ENCODE measurements around the gene EXOSC10. TPM values are rescaled to one million over a fixed set of nuclear protein-coding genes. Genes with fewer than 3 reads are reported as not detected.

EXOSC10 gene
- total and polyA plus RNA-seq, 2 of the 4 experiments (the other 2 are of a cell fraction): 64.5 to 66.0 TPM

DNA sequence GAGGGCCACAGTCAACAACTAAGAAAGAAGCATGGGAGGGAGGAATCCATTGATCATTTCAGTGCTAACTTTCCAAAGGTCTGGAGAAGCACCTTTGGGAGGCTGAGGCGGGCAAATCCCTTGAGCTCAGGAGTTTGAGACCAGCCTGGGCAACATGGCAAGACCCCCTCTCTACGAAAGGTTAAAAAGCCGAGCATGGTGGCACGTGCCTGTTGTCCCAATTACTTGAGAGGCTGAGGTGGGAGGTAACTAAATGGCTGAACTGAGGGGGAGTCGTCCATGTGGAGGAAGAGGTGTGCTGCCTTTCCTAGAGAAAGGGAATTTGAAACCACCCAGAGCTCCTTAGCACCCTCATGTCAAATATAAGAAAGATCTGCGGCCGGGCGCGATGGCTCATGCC lies 68.8 kb downstream of the EXOSC10 start:
- intact Hi-C loops (cut with micrococcal nuclease): no loop called here
- no peak for ATAC-seq (ENCODE audit: low read depth)

More for the DNA sequence above, 68.8 kb downstream of the EXOSC10 start:
- Histone ChIP-seq H3K36me3 (ENCODE audit: control insufficient read depth, insufficient read depth, low read length) (peaks cover 17% of the 10 kb centered on the region), H3K4me1 (ENCODE audit: control insufficient read depth, insufficient read depth, low read length) (no peaks in the 10 kb centered on the region), H3K4me3 (ENCODE audit: insufficient read depth, low read depth, low read length) (no peak overlapping the region), H3K27me3 (ENCODE audit: control insufficient read depth, insufficient read depth, low read length) (no peaks in the 10 kb centered on the region), H3K27ac (ENCODE audit: insufficient read depth, low read length) (no peak overlapping the region), H3K9ac (ENCODE audit: low read depth, low read length) (no peak overlapping the region), H2BK120ac (ENCODE audit: low read depth, low read length) (no peak overlapping the region), H4K5ac (ENCODE audit: low read depth, low read length) (no peak overlapping the region), H2AK9ac (replicated peaks; ENCODE audit: low read depth, low read length, poor library complexity) (no peak overlapping the region), H2BK5ac (ENCODE audit: low read depth, low read length, poor library complexity, severe bottlenecking) (no peak overlapping the region), H3K4ac (ENCODE audit: low read depth, low read length) (no peak overlapping the region), H3K79me1 (ENCODE audit: low read depth in 1 of 2, low read length in 2 of 2) (peaks cover 7 to 10% of the 10 kb centered on the region in 2 experiments; a peak in 3 of 4 replicates), H3K14ac (replicated peaks; ENCODE audit: low read depth, low read length) (no peak overlapping the region), H2AK5ac (ENCODE audit: low read depth, low read length) (no peak overlapping the region), H3K18ac (ENCODE audit: low read depth, low read length) (no peak overlapping the region), H3K23ac (ENCODE audit: low read depth, low read length) (no peak overlapping the region), H4K91ac (ENCODE audit: insufficient read depth, low read depth, low read length) (no peak overlapping the region), H4K20me1 (ENCODE audit: insufficient read depth, low read length) (peaks cover 11% of the 10 kb centered on the region), H2BK15ac (ENCODE audit: low read depth, low read length) (no peak overlapping the region), H2BK20ac (ENCODE audit: low read depth, low read length) (no peak overlapping the region), H3K9me1 (ENCODE audit: insufficient read depth, low read length) (no peaks in the 10 kb centered on the region), H4K8ac (ENCODE audit: low read depth in 2 of 2, low read length in 2 of 2) (no peak overlapping the region), H2AFZ (replicated peaks; ENCODE audit: low read length, poor library complexity) (no peak overlapping the region), H3K56ac (ENCODE audit: extremely low read depth, insufficient read depth, low read length) (no peak overlapping the region), H3K4me2 (ENCODE audit: low read depth, low read length) (no peak overlapping the region), H3K9me3 (ENCODE audit: control insufficient read depth, insufficient read depth, low read length) (no peaks in the 10 kb centered on the region)
- no CpG with 5 or more reads among the region's 9 CpGs for WGBS, 2 experiments (ENCODE audit: extremely low coverage in 2 of 2, insufficient read length in 1 of 2)
- no TSS peak for BruUV-seq (replicated peaks)
- ChIA-PET CTCF (interaction anchor here (0.7 kb wide), 1 partner anchor 182 kb away, joined by 4 read pairs; no protein-coding TSS in a partner anchor), POLR2A (ENCODE audit: unreplicated experiment) (no interaction called here)
- no peak for DNase-seq
- dilution Hi-C loops (cut with HindIII; ENCODE audit: low sequenced_read_pairs, unreplicated experiment): no loop called here
- in situ Hi-C loops (cut with MboI; ENCODE audit: low sequenced_read_pairs): loop anchor here (10.0 kb wide), 1 partner anchor 614 kb away; no protein-coding TSS in a partner anchor
- TF ChIP-seq RCOR1 (IDR thresholded peaks at IDR 0.05; ENCODE audit: insufficient replicate concordance, low read length) (no peak), POLR2A (IDR thresholded peaks at IDR 0.05; ENCODE audit: low read depth, low read length) (no peak), FOS (IDR thresholded peaks at IDR 0.05; ENCODE audit: low read depth, low read length) (no peak), CHD1 (IDR thresholded peaks at IDR 0.05; ENCODE audit: low read depth, low read length) (no peak), BHLHE40 (IDR thresholded peaks at IDR 0.05; ENCODE audit: low read depth, low read length) (no peak), SMC3 (IDR thresholded peaks at IDR 0.05; ENCODE audit: low read depth, low read length) (no peak), CEBPB (IDR thresholded peaks at IDR 0.05; ENCODE audit: low read depth, low read length) (no peak), RFX5 (IDR thresholded peaks at IDR 0.05; ENCODE audit: low read depth, low read length) (no peak), MAFK (IDR thresholded peaks at IDR 0.05; ENCODE audit: low read depth, low read length) (no peak), NFE2L2 (IDR thresholded peaks at IDR 0.05; ENCODE audit: low read depth, low read length) (no peak), RAD21 (IDR thresholded peaks at IDR 0.05; ENCODE audit: low read length) (no peak), MAZ (IDR thresholded peaks at IDR 0.05; ENCODE audit: borderline replicate concordance, low read depth, low read length) (no peak), MXI1 (IDR thresholded peaks at IDR 0.05; ENCODE audit: borderline replicate concordance, low read depth, low read length) (no peak)
- TF ChIP-seq, protein P1, sequence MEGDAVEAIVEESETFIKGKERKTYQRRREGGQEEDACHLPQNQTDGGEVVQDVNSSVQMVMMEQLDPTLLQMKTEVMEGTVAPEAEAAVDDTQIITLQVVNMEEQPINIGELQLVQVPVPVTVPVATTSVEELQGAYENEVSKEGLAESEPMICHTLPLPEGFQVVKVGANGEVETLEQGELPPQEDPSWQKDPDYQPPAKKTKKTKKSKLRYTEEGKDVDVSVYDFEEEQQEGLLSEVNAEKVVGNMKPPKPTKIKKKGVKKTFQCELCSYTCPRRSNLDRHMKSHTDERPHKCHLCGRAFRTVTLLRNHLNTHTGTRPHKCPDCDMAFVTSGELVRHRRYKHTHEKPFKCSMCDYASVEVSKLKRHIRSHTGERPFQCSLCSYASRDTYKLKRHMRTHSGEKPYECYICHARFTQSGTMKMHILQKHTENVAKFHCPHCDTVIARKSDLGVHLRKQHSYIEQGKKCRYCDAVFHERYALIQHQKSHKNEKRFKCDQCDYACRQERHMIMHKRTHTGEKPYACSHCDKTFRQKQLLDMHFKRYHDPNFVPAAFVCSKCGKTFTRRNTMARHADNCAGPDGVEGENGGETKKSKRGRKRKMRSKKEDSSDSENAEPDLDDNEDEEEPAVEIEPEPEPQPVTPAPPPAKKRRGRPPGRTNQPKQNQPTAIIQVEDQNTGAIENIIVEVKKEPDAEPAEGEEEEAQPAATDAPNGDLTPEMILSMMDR (conservative IDR thresholded peaks at IDR 0.05; ENCODE audit: low read depth, low read length): no peak
- TF ChIP-seq, protein P2, sequence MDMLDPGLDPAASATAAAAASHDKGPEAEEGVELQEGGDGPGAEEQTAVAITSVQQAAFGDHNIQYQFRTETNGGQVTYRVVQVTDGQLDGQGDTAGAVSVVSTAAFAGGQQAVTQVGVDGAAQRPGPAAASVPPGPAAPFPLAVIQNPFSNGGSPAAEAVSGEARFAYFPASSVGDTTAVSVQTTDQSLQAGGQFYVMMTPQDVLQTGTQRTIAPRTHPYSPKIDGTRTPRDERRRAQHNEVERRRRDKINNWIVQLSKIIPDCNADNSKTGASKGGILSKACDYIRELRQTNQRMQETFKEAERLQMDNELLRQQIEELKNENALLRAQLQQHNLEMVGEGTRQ (IDR thresholded peaks at IDR 0.05; ENCODE audit: low read depth, low read length): no peak
- TF ChIP-seq, protein P3, sequence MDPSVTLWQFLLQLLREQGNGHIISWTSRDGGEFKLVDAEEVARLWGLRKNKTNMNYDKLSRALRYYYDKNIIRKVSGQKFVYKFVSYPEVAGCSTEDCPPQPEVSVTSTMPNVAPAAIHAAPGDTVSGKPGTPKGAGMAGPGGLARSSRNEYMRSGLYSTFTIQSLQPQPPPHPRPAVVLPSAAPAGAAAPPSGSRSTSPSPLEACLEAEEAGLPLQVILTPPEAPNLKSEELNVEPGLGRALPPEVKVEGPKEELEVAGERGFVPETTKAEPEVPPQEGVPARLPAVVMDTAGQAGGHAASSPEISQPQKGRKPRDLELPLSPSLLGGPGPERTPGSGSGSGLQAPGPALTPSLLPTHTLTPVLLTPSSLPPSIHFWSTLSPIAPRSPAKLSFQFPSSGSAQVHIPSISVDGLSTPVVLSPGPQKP (IDR thresholded peaks at IDR 0.05; ENCODE audit: borderline replicate concordance, low read depth, low read length): no peak

All from IMR-90 (cell line).